ENCODE results near the gene ZNF541.
A peak's percentile ranks its signal among the peaks of the same experiment; 100 is the strongest.

The ZNF541 gene

DNA sequence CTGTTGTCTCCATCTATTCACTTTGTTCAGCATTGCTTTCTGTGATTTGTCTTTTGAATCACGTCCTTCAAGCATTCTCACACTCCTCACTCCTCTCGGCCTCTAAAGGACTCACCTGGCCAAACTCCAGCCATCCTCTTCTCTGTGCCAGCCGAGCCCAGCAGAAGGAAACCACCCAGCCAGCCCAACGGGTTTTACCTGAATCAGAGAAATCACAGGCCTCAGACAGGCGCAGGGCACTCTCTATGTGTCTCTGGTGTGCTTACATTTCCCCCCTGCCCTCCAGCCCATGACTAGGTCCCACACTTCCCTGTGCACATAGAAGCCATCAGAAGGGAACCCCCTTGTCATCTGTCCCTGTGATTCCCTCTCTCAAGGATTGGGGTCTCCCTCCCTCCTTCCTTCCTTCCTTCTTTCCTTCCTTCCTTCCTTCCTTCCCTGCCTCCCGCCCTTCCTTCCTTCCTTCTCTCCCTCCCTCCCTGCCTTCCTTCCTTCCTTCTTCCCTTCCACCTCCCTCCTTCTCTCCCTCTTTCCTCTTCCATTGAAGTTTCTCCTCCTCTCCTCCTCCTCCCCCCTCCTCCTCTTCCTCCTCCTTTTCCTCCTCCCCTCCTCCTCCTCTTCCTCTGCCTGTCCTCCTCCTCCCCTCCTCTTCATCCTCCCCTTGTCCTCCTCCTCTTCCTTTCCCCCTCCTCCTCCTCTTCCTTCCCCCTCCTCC lies 8.8 kb upstream of the ZNF541 start:
- Histone ChIP-seq H3K9me3 (ENCODE audit: control insufficient read depth, low read length) (no peaks in the 10 kb centered on the region), H3K4me3 (ENCODE audit: insufficient read depth, low read depth, low read length, poor library complexity, severe bottlenecking) (peak overlapping the region; percentile 22), H3K4me1 (ENCODE audit: control insufficient read depth, insufficient read depth, low read length, poor library complexity, severe bottlenecking) (peaks cover 28% of the 10 kb centered on the region), H3K27me3 (replicated peaks; ENCODE audit: control insufficient read depth, insufficient read depth, low read length, poor library complexity, severe bottlenecking) (no peaks in the 10 kb centered on the region), H3K36me3 (ENCODE audit: control insufficient read depth, insufficient read depth, low read length) (no peaks in the 10 kb centered on the region), H3K27ac (ENCODE audit: insufficient read depth, low read length, poor library complexity, severe bottlenecking) (peak overlapping the region; percentile 25)
- no peak for DNase-seq

DNA sequence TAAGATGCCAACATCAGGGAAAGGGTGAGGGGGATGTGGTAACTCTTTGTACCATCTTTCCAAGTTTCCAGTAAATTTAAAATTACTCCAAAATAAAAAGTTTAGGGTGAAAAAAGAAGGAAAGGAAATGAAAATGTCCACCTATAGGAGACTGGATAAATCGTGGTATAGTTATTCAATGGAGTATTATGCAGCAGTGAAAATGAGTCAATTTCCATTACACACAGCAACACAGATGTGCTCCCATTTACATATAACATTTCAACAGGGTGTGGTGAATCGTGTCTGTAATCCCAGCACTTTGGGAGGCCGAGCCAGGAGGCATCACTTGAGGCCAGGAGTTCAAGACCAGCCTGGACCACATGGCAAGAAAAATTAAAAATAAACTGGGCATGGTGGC lies 7.4 kb upstream of the ZNF541 start:
- H3K27me3 ChIP-seq (replicated peaks; ENCODE audit: control insufficient read depth, insufficient read depth, low read length, poor library complexity, severe bottlenecking): no peaks in the 10 kb centered on the region
- H3K4me1 ChIP-seq (ENCODE audit: control insufficient read depth, insufficient read depth, low read length, poor library complexity, severe bottlenecking): peaks cover 29% of the 10 kb centered on the region
- H3K9me3 ChIP-seq (ENCODE audit: control insufficient read depth, low read length): no peaks in the 10 kb centered on the region
- H3K27ac ChIP-seq (ENCODE audit: insufficient read depth, low read length, poor library complexity, severe bottlenecking): no peak overlapping the region
- DNase-seq: no peak
- H3K4me3 ChIP-seq (ENCODE audit: insufficient read depth, low read depth, low read length, poor library complexity, severe bottlenecking): no peak overlapping the region
- H3K36me3 ChIP-seq (ENCODE audit: control insufficient read depth, insufficient read depth, low read length): no peaks in the 10 kb centered on the region

DNA sequence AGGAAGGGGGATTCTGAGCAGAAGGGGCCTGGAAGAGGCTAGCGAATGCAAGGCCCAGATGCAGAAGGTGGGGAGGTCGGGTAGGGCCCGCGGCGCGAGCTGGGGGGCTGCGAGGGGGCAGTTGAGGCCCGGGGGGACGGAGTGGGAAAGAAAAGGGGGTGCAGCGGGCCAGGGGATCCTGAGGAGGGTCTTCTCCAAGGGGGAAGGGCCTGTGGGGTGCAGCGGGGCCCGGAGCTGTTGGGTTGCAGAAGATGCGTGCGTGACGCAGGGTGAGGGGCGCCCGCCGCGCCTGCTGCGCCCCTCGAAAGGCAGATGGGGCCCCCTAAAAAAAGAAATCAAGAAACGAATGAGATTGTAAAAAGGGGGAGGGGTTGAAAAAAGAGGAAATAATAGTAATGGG lies 313 bp downstream of the ZNF541 start:
- no peaks in the 10 kb centered on the region for H3K36me3 ChIP-seq (ENCODE audit: control insufficient read depth, insufficient read depth, low read length)
- H3K4me3 ChIP-seq (ENCODE audit: insufficient read depth, low read depth, low read length, poor library complexity, severe bottlenecking): peak overlapping the region; percentile 22
- peaks cover 17% of the 10 kb centered on the region for H3K4me1 ChIP-seq (ENCODE audit: control insufficient read depth, insufficient read depth, low read length, poor library complexity, severe bottlenecking)
- no peaks in the 10 kb centered on the region for H3K27me3 ChIP-seq (replicated peaks; ENCODE audit: control insufficient read depth, insufficient read depth, low read length, poor library complexity, severe bottlenecking)
- DNase-seq: no peak
- no peaks in the 10 kb centered on the region for H3K9me3 ChIP-seq (ENCODE audit: control insufficient read depth, low read length)
- no peak overlapping the region for H3K27ac ChIP-seq (ENCODE audit: insufficient read depth, low read length, poor library complexity, severe bottlenecking)

DNA sequence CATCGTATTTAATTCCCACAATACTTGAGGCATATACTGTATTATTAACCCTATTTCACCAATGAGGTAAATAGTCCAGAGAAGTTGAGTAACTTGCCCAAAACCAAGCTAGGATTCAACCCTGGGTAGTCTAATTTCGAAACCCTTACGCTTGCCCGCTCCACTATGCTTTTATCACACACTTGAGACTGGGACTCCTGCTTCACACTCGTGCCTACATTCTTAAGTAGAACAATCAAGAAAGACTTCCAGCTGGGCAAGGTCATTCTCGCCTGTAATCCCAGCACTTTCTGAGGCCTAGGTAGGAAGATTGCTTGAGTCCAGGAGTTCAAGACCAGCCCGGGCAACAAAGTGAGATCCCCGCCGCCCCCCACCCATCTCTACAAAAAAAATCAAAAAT lies 3.6 kb downstream of the ZNF541 start:
- no peaks in the 10 kb centered on the region for H3K9me3 ChIP-seq (ENCODE audit: control insufficient read depth, low read length)
- no peaks in the 10 kb centered on the region for H3K36me3 ChIP-seq (ENCODE audit: control insufficient read depth, insufficient read depth, low read length)
- H3K4me1 ChIP-seq (ENCODE audit: control insufficient read depth, insufficient read depth, low read length, poor library complexity, severe bottlenecking): peaks cover 9% of the 10 kb centered on the region
- DNase-seq: no peak
- H3K27ac ChIP-seq (ENCODE audit: insufficient read depth, low read length, poor library complexity, severe bottlenecking): no peak overlapping the region
- H3K4me3 ChIP-seq (ENCODE audit: insufficient read depth, low read depth, low read length, poor library complexity, severe bottlenecking): no peak overlapping the region
- no peaks in the 10 kb centered on the region for H3K27me3 ChIP-seq (replicated peaks; ENCODE audit: control insufficient read depth, insufficient read depth, low read length, poor library complexity, severe bottlenecking)

DNA sequence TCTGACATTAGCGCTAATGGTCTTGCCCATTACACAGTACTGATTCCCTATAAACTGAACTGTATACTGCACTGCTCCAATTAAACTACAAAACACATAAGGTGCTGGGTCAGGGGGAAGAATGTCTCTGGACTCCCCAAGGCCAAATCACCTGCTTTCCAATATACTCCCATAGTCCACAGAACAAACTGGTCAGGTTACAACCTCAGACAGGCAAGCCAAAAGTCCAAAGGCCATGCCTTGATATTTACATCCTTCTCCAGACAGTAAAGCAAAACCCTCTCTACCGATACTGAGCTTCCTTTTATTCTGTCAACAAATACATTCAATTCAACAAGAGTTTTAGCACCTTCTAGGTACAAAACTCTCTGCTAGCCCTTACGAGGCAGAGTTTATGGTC lies 8.9 kb downstream of the ZNF541 start:
- DNase-seq: no peak
- Histone ChIP-seq H3K27ac (ENCODE audit: insufficient read depth, low read length, poor library complexity, severe bottlenecking) (no peak overlapping the region), H3K27me3 (replicated peaks; ENCODE audit: control insufficient read depth, insufficient read depth, low read length, poor library complexity, severe bottlenecking) (no peaks in the 10 kb centered on the region), H3K4me3 (ENCODE audit: insufficient read depth, low read depth, low read length, poor library complexity, severe bottlenecking) (no peak overlapping the region), H3K36me3 (ENCODE audit: control insufficient read depth, insufficient read depth, low read length) (no peaks in the 10 kb centered on the region), H3K4me1 (ENCODE audit: control insufficient read depth, insufficient read depth, low read length, poor library complexity, severe bottlenecking) (no peaks in the 10 kb centered on the region), H3K9me3 (ENCODE audit: control insufficient read depth, low read length) (no peaks in the 10 kb centered on the region)

DNA sequence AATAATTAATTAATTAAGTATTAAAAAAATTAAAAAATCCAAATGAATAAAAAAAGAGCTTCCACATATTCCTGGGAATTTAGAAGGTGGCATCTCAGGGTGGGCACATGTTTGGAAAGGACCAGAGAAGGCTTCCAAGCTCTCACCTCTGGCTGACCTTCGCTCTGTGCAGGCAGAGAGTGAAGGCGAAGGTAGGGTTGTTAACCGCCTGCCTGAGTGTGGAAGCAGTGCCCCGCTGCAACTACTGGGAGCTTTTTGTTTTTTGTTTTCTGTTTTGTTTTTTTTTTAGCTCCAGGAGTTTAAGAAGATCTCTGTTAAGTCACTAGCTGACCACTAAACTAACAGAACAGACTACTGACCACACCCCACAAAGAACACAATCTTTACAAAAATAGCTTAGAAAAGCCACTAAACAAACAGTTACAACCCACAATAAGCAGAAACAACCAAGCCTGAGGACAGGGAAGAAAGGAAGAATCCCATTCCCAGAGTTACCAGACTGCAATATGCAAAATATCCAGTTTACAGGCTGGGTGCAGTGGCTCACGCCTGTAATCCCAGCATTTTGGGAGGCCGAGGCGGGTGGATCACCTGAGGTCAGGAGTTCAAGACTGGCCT lies 11.4 kb downstream of the ZNF541 start:
- Histone ChIP-seq H3K27ac (ENCODE audit: insufficient read depth, low read length, poor library complexity, severe bottlenecking) (no peak overlapping the region), H3K4me1 (ENCODE audit: control insufficient read depth, insufficient read depth, low read length, poor library complexity, severe bottlenecking) (no peaks in the 10 kb centered on the region), H3K36me3 (ENCODE audit: control insufficient read depth, insufficient read depth, low read length) (no peaks in the 10 kb centered on the region), H3K4me3 (ENCODE audit: insufficient read depth, low read depth, low read length, poor library complexity, severe bottlenecking) (no peak overlapping the region), H3K27me3 (replicated peaks; ENCODE audit: control insufficient read depth, insufficient read depth, low read length, poor library complexity, severe bottlenecking) (no peaks in the 10 kb centered on the region), H3K9me3 (ENCODE audit: control insufficient read depth, low read length) (no peaks in the 10 kb centered on the region)
- DNase-seq: no peak

DNA sequence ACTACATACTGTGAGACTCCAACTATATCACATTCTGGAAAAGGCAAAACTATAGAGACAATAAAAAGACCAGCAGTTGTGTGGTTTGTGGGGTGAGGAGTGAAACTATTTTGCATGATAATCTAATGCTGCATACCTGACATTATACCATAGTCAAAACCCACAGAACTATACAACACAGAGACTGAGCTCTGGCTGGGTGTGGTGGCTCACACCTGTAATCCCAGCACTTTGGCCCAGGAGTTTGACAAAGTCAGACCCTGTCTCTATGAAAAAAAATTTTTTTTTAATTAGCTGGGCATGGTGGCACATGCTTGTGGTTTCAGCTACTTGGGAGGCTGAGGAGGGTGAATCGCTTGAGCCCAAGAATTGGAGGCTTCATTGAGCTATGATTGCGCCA lies 11.9 kb downstream of the ZNF541 start:
- Histone ChIP-seq H3K4me3 (ENCODE audit: insufficient read depth, low read depth, low read length, poor library complexity, severe bottlenecking) (no peak overlapping the region), H3K4me1 (ENCODE audit: control insufficient read depth, insufficient read depth, low read length, poor library complexity, severe bottlenecking) (no peaks in the 10 kb centered on the region), H3K36me3 (ENCODE audit: control insufficient read depth, insufficient read depth, low read length) (no peaks in the 10 kb centered on the region), H3K27ac (ENCODE audit: insufficient read depth, low read length, poor library complexity, severe bottlenecking) (no peak overlapping the region), H3K9me3 (ENCODE audit: control insufficient read depth, low read length) (no peaks in the 10 kb centered on the region), H3K27me3 (replicated peaks; ENCODE audit: control insufficient read depth, insufficient read depth, low read length, poor library complexity, severe bottlenecking) (no peaks in the 10 kb centered on the region)
- DNase-seq: no peak

DNA sequence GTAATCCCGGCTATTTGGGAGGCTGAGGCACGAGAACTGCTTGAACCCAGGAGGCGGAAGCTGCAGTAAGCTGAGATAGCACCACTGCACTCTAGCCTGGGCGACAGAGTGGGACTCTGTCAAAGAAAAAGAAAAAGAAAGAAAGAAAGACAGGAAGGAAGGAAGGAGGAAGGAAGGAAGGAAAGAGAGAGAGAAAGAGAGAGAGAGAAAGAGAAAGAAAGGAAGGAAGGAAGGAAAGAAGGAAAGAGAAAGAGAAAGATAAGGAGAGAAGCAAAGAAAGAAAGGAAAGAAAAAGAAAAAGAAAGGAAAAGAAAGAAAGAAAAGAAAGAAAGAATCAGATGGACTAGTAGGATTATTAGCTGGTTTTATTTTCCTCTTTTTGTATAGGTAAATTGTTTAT lies 22.8 kb downstream of the ZNF541 start:
- Histone ChIP-seq H3K9me3 (ENCODE audit: control insufficient read depth, low read length) (no peaks in the 10 kb centered on the region), H3K4me3 (ENCODE audit: insufficient read depth, low read depth, low read length, poor library complexity, severe bottlenecking) (no peak overlapping the region), H3K27me3 (replicated peaks; ENCODE audit: control insufficient read depth, insufficient read depth, low read length, poor library complexity, severe bottlenecking) (peaks cover 2% of the 10 kb centered on the region), H3K4me1 (ENCODE audit: control insufficient read depth, insufficient read depth, low read length, poor library complexity, severe bottlenecking) (peaks cover under 1% of the 10 kb centered on the region), H3K36me3 (ENCODE audit: control insufficient read depth, insufficient read depth, low read length) (no peaks in the 10 kb centered on the region), H3K27ac (ENCODE audit: insufficient read depth, low read length, poor library complexity, severe bottlenecking) (no peak overlapping the region)
- DNase-seq: no peak

DNA sequence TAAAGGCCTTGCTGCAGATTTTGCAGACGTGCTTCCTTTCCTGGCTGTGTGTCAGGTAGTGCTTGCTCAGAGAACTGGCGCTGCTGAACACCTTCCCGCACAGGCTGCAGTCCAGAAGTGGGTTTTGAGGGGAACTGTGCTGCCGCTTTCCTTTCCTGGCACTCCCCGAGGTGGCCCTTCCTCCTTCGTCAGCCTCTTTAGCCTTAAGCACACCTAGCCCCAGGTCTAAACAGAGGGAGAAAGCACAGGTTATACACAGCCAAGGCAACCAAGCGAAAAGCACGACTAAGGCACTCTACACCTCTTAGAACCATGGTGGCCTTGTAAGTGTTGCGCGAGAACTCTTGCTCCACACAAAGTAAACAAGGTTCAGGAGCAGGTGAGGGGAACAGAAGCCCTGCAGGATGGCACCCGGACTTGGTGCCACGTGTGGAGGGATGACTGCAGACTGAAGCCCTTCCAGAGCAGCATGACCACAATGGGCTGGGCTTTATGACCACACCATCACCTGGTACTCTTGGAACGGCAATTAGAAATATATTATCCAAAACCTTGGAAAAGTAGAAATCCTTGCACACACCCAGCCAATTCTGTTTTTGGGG lies 23.6 kb downstream of the ZNF541 start:
- H3K4me1 ChIP-seq (ENCODE audit: control insufficient read depth, insufficient read depth, low read length, poor library complexity, severe bottlenecking): peaks cover 7% of the 10 kb centered on the region
- H3K27me3 ChIP-seq (replicated peaks; ENCODE audit: control insufficient read depth, insufficient read depth, low read length, poor library complexity, severe bottlenecking): peaks cover 10% of the 10 kb centered on the region
- no peak overlapping the region for H3K27ac ChIP-seq (ENCODE audit: insufficient read depth, low read length, poor library complexity, severe bottlenecking)
- no peak for DNase-seq
- H3K9me3 ChIP-seq (ENCODE audit: control insufficient read depth, low read length): no peaks in the 10 kb centered on the region
- no peaks in the 10 kb centered on the region for H3K36me3 ChIP-seq (ENCODE audit: control insufficient read depth, insufficient read depth, low read length)
- no peak overlapping the region for H3K4me3 ChIP-seq (ENCODE audit: insufficient read depth, low read depth, low read length, poor library complexity, severe bottlenecking)

DNA sequence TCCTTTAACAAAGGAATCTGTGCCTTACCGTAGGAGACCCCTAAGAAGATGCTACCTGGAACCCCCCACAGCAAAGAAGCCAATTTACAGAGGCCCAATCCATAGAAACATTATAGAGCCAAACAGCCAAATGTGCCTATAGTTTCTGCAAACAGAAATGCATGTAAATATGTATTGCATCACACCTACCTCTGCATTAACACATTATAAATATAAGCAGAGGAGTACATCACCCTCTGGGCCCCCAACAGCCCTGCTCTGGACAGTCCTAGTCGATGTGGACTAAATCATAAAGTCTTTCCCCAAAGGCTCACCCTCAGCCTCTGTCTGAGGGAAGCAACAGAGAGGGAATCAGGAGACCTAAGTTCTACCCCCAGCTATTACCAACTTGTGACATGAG lies 25.7 kb downstream of the ZNF541 start:
- no peak overlapping the region for H3K4me3 ChIP-seq (ENCODE audit: insufficient read depth, low read depth, low read length, poor library complexity, severe bottlenecking)
- H3K9me3 ChIP-seq (ENCODE audit: control insufficient read depth, low read length): no peaks in the 10 kb centered on the region
- peaks cover 7% of the 10 kb centered on the region for H3K4me1 ChIP-seq (ENCODE audit: control insufficient read depth, insufficient read depth, low read length, poor library complexity, severe bottlenecking)
- no peaks in the 10 kb centered on the region for H3K36me3 ChIP-seq (ENCODE audit: control insufficient read depth, insufficient read depth, low read length)
- no peak for DNase-seq
- H3K27ac ChIP-seq (ENCODE audit: insufficient read depth, low read length, poor library complexity, severe bottlenecking): no peak overlapping the region
- peaks cover 11% of the 10 kb centered on the region for H3K27me3 ChIP-seq (replicated peaks; ENCODE audit: control insufficient read depth, insufficient read depth, low read length, poor library complexity, severe bottlenecking)

All from effector memory CD4-positive, alpha-beta T cell (primary cell).